ENCODE measurements around the gene ADCY2. TPM values are rescaled to one million over a fixed set of nuclear protein-coding genes. Genes with fewer than 3 reads are reported as not detected.

Gene ADCY2
- total RNA-seq, 4 donors from 2014 or later, result 4.8 to 9.1 (median 5.7) TPM

DNA sequence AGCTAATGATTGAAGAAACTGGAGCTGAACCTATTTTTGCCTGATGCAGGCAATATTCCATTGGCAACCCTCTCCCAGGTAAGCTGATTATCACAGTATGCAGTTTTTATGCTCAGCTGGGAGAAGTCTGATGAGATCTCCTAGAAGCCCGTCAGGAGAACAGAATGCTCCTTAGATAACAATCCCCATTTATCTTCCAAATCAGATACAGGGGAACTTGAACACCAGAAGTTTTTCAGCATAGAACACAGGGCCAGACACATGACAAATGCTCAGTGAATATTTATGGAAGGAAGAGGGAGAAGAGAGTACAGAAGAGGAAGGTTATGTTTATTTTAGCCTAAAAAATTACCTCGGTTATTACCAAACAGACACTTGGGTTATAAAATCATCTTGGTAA is 417.1 kb downstream of the ADCY2 start:
- H3K4me1 ChIP-seq, result peaks cover 0 to 15% (median 11%) of the 10 kb centered on the region in 4 donors
- no peak overlapping the region for H3K4me3 ChIP-seq
- no peaks in the 10 kb centered on the region for H3K9me3 ChIP-seq
- no peaks in the 10 kb centered on the region for H3K36me3 ChIP-seq
- intact Hi-C loops (cut with DNase I), result no loop called here
- no peaks in the 10 kb centered on the region for H3K27me3 ChIP-seq
- DNase-seq (ENCODE audit: extremely low spot score), result no peak
- H3K27ac ChIP-seq (replicated peaks in 1 of 4), result peak overlapping the region in 1 of 4 donors; percentile 23
- WGBS, result 37% methylated on average over 2 of the region's 2 CpGs
- TF ChIP-seq POLR2A (IDR thresholded peaks at IDR 0.05; ENCODE audit: low read depth), result no peak
- TF ChIP-seq POLR2AphosphoS5 (IDR thresholded peaks at IDR 0.05), result no peak
- TF ChIP-seq, protein P1, sequence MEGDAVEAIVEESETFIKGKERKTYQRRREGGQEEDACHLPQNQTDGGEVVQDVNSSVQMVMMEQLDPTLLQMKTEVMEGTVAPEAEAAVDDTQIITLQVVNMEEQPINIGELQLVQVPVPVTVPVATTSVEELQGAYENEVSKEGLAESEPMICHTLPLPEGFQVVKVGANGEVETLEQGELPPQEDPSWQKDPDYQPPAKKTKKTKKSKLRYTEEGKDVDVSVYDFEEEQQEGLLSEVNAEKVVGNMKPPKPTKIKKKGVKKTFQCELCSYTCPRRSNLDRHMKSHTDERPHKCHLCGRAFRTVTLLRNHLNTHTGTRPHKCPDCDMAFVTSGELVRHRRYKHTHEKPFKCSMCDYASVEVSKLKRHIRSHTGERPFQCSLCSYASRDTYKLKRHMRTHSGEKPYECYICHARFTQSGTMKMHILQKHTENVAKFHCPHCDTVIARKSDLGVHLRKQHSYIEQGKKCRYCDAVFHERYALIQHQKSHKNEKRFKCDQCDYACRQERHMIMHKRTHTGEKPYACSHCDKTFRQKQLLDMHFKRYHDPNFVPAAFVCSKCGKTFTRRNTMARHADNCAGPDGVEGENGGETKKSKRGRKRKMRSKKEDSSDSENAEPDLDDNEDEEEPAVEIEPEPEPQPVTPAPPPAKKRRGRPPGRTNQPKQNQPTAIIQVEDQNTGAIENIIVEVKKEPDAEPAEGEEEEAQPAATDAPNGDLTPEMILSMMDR (IDR thresholded peaks at IDR 0.05), result no peak
- no peak for TF ChIP-seq EP300 (IDR thresholded peaks at IDR 0.05)

DNA sequence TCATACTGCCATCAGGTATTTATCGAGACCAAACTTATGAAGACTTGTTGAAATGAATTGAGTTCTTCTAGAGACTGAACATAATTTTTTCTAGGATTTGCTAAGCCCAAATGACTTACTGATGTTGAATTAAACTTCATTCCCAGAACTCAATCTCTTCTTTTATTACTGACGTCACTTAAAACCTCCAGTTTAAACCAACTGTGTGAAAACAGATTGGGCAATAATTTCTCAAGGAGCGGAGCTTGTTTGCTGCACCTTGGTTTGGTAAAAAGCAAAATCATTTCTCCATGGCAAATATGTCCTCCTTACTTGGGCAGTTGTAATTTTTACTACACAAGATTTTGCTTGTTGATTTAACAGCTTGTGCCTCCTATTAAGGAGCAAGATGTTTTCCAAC is 417.6 kb downstream of the ADCY2 start:
- TF ChIP-seq POLR2AphosphoS5 (IDR thresholded peaks at IDR 0.05) (no peak), EP300 (IDR thresholded peaks at IDR 0.05) (no peak), POLR2A (IDR thresholded peaks at IDR 0.05; ENCODE audit: low read depth) (no peak)
- TF ChIP-seq, protein P1 (IDR thresholded peaks at IDR 0.05), result no peak
- intact Hi-C loops (cut with DNase I), result no loop called here
- Histone ChIP-seq H3K4me3 (no peak overlapping the region), H3K27me3 (no peaks in the 10 kb centered on the region), H3K36me3 (no peaks in the 10 kb centered on the region), H3K4me1 (peaks cover 0 to 15% (median 11%) of the 10 kb centered on the region in 4 donors), H3K27ac (replicated peaks in 1 of 4) (no peak overlapping the region), H3K9me3 (no peaks in the 10 kb centered on the region)
- no peak for DNase-seq (ENCODE audit: extremely low spot score)
- 67% methylated on average over 3 of the region's 3 CpGs for WGBS

DNA sequence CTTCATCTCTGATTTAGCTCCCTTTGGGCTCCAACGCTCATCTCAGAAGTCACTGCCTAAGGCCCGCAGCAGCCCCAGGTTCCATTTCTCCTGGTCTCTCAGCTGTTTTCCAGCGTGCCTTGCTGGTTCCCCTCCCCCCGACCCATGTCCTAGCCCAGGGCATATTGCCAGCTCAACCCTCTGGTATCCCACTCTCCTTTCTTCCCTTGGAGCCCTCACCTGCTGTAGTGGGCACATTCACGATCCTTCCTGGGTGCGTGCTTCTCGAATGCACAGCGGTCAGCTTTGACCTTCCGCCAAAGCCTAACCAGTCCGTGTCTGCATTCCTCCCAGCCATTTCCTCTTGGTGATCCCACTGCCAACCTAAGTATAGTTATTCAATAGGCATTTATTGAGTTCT is 418.9 kb downstream of the ADCY2 start:
- peaks cover 0 to 15% (median 11%) of the 10 kb centered on the region in 4 donors for H3K4me1 ChIP-seq
- no peaks in the 10 kb centered on the region for H3K9me3 ChIP-seq
- no peak for DNase-seq (ENCODE audit: extremely low spot score)
- no peaks in the 10 kb centered on the region for H3K36me3 ChIP-seq
- TF ChIP-seq, protein P1 (IDR thresholded peaks at IDR 0.05), result no peak
- no peak for TF ChIP-seq EP300 (IDR thresholded peaks at IDR 0.05)
- TF ChIP-seq POLR2AphosphoS5 (IDR thresholded peaks at IDR 0.05), result no peak
- TF ChIP-seq POLR2A (IDR thresholded peaks at IDR 0.05; ENCODE audit: low read depth), result no peak
- no peak overlapping the region for H3K4me3 ChIP-seq
- H3K27ac ChIP-seq (replicated peaks in 1 of 4), result no peak overlapping the region
- no peaks in the 10 kb centered on the region for H3K27me3 ChIP-seq
- WGBS, result 95% methylated on average over 10 of the region's 10 CpGs
- intact Hi-C loops (cut with DNase I), result no loop called here

GRCh38 chr5:7815892-7816534 is 420.1 kb downstream of the ADCY2 start:
- no peaks in the 10 kb centered on the region for H3K9me3 ChIP-seq
- no peaks in the 10 kb centered on the region for H3K36me3 ChIP-seq
- H3K4me3 ChIP-seq, result no peak overlapping the region
- no peak for TF ChIP-seq EP300 (IDR thresholded peaks at IDR 0.05)
- TF ChIP-seq, protein P1 (IDR thresholded peaks at IDR 0.05), result peak; percentile 59 to 90 (median 69)
- TF ChIP-seq POLR2AphosphoS5 (IDR thresholded peaks at IDR 0.05), result peak in 1 of 2 donors; percentile 40
- TF ChIP-seq POLR2A (IDR thresholded peaks at IDR 0.05; ENCODE audit: low read depth), result no peak
- DNase-seq (ENCODE audit: extremely low spot score), result peak; percentile 94
- H3K27me3 ChIP-seq, result no peaks in the 10 kb centered on the region
- whole genome bisulfite sequencing, result 19% methylated on average over 12 of the region's 12 CpGs
- peaks cover 0 to 15% (median 11%) of the 10 kb centered on the region in 4 donors for H3K4me1 ChIP-seq
- intact Hi-C loops (cut with DNase I), result no loop called here
- no peak overlapping the region for H3K27ac ChIP-seq (replicated peaks in 1 of 4)

DNA sequence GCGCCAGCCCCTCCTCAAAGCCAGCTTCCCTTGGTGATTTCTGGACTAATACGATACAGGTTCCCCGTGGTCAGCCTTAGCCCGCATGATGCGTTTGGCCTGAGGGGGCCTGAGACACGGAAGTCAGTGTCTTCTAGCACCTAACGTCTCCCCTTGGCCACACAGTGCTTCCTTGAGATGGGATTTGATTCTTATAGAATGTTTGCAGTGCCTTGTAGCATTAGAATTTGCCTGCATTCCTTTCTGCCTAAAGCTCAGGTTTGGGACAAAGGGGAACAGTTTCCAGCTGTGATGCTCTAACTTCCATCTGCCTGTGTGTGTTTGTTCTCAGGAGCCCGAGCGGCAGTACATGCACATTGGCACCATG is 420.6 kb downstream of the ADCY2 start:
- TF ChIP-seq EP300 (IDR thresholded peaks at IDR 0.05) (no peak), POLR2AphosphoS5 (IDR thresholded peaks at IDR 0.05) (no peak), POLR2A (IDR thresholded peaks at IDR 0.05; ENCODE audit: low read depth) (no peak)
- TF ChIP-seq, protein P1 (IDR thresholded peaks at IDR 0.05), result no peak
- H3K27ac ChIP-seq (replicated peaks in 1 of 4), result no peak overlapping the region
- peaks cover 0 to 15% (median 11%) of the 10 kb centered on the region in 4 donors for H3K4me1 ChIP-seq
- DNase-seq (ENCODE audit: extremely low spot score), result no peak
- no peak overlapping the region for H3K4me3 ChIP-seq
- no peaks in the 10 kb centered on the region for H3K9me3 ChIP-seq
- intact Hi-C loops (cut with DNase I), result no loop called here
- H3K36me3 ChIP-seq, result peaks cover 0 to 3% (median 0%) of the 10 kb centered on the region in 4 donors
- H3K27me3 ChIP-seq, result no peaks in the 10 kb centered on the region
- 41% methylated on average over 9 of the region's 9 CpGs for WGBS
